ELR (cell line): ENCODE results near the gene SLIT3.

Experiments
- DNase-seq: peaks from one replicate; pipeline ENCODE4 v3.0.0-alpha.2; 2015; ENCODE audit warnings: low read depth

SLIT3 gene

GRCh38 chr5:168796593-168797580 is 504.1 kb downstream of the SLIT3 start:
- no peak for DNase-seq

GRCh38 chr5:168796000-168796399 is 504.9 kb downstream of the SLIT3 start:
- DNase-seq, result no peak

- peak; percentile 20 for DNase-seq
Measured at GRCh38 chr5:168793841-168794837, 506.8 kb downstream of the SLIT3 start.

- no peak for DNase-seq
Measured at GRCh38 chr5:168792678-168793077, 508.3 kb downstream of the SLIT3 start.

- DNase-seq, result no peak
Measured at GRCh38 chr5:168790671-168791250, 510.2 kb downstream of the SLIT3 start.

GRCh38 chr5:168790002-168790635 is 510.8 kb downstream of the SLIT3 start:
- DNase-seq, result no peak

GRCh38 chr5:168788786-168789185 is 512.2 kb downstream of the SLIT3 start:
- DNase-seq, result no peak

GRCh38 chr5:168788107-168788506 is 512.8 kb downstream of the SLIT3 start:
- no peak for DNase-seq

- DNase-seq, result peak; percentile 41
Measured at GRCh38 chr5:168786147-168786546, 514.8 kb downstream of the SLIT3 start.

GRCh38 chr5:168784454-168784853 is 516.5 kb downstream of the SLIT3 start:
- DNase-seq, result no peak

GRCh38 chr5:168781941-168782571 is 518.9 kb downstream of the SLIT3 start:
- no peak for DNase-seq

- no peak for DNase-seq
Measured at GRCh38 chr5:168780888-168781287, 520.1 kb downstream of the SLIT3 start.

- no peak for DNase-seq
Measured at GRCh38 chr5:168779333-168779732, 521.6 kb downstream of the SLIT3 start.

- DNase-seq, result no peak
Measured at GRCh38 chr5:168778536-168778935, 522.4 kb downstream of the SLIT3 start.

- no peak for DNase-seq
Measured at GRCh38 chr5:168777651-168778050, 523.3 kb downstream of the SLIT3 start.

GRCh38 chr5:168776070-168776469 is 524.9 kb downstream of the SLIT3 start:
- no peak for DNase-seq

- DNase-seq, result no peak
Measured at GRCh38 chr5:168773226-168773625, 527.7 kb downstream of the SLIT3 start.

GRCh38 chr5:168772316-168772961 is 528.5 kb downstream of the SLIT3 start:
- no peak for DNase-seq

GRCh38 chr5:168771678-168772077 is 529.3 kb downstream of the SLIT3 start:
- no peak for DNase-seq

GRCh38 chr5:168770996-168771395 is 529.9 kb downstream of the SLIT3 start:
- DNase-seq, result no peak
